Astrocyte of the spinal cord (primary cell): Measurements from ENCODE around the gene TMEM120B.

Experiments used
- DNase-seq: peaks from one replicate; pipeline ENCODE4 v3.0.0; 2011; ENCODE audit warnings: low read depth, low spot score
- H3K4me3 ChIP-seq: 2 replicates; pipeline ENCODE4 v1.5.1; 2011; ENCODE audit warnings: low read depth, mild to moderate bottlenecking, low read length, moderate library complexity
- in situ Hi-C: cut with HindIII; loops from 2 replicates; pipeline ENCODE4 v1.10.0; 2017; ENCODE audit warnings: low sequenced_read_pairs
- TF ChIP-seq, protein P1 (sequence below): IDR thresholded peaks from 2 replicates; pipeline ENCODE4 v1.5.1; 2012; ENCODE audit warnings: low read depth, mild to moderate bottlenecking, low read length, inconsistent platforms

Gene TMEM120B

DNA sequence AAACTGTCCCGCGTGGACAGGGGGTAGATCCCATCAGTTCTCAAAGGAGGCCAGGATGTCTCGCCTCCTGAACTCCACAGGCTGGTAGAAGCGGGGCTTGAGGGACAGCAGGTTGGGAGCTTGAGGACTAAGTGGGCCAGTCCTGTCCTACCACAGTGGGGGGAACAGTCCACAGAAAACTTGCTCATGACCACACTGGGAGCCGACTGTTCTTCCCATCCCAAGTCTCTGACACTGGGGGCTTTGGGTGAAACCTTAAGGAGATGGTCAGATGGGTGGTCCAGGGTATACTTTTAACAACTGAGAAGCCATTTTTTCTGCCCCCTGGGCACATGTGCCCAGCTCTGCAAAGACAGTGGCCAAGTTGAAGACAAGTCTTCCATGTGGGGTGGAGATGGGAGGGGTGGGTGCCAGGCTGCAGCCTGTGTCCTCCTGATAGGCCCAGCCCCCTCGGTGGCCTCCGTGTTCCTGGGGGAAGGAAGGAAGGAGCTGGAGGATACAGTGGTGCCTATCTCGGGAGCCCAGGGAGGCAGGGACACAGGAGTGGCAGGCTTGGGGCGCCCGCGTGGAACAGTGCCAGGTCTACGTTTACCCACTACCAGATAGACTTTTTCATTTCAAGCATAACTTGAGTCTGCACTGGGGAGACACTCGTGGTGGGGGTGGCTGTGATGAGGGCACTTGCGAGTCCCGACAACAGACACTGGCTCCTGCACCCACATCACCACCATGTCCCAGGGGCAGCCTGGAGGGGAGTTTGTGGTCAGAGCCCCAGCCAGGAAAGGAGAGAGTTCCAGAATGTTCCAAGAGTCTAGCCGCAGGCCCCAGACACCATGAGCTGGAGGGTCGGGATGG lies 66.2 kb downstream of the TMEM120B start:
- no peak overlapping the region for H3K4me3 ChIP-seq
- in situ Hi-C loops: no loop called here
- TF ChIP-seq, protein P1, sequence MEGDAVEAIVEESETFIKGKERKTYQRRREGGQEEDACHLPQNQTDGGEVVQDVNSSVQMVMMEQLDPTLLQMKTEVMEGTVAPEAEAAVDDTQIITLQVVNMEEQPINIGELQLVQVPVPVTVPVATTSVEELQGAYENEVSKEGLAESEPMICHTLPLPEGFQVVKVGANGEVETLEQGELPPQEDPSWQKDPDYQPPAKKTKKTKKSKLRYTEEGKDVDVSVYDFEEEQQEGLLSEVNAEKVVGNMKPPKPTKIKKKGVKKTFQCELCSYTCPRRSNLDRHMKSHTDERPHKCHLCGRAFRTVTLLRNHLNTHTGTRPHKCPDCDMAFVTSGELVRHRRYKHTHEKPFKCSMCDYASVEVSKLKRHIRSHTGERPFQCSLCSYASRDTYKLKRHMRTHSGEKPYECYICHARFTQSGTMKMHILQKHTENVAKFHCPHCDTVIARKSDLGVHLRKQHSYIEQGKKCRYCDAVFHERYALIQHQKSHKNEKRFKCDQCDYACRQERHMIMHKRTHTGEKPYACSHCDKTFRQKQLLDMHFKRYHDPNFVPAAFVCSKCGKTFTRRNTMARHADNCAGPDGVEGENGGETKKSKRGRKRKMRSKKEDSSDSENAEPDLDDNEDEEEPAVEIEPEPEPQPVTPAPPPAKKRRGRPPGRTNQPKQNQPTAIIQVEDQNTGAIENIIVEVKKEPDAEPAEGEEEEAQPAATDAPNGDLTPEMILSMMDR: no peak
- no peak for DNase-seq

DNA sequence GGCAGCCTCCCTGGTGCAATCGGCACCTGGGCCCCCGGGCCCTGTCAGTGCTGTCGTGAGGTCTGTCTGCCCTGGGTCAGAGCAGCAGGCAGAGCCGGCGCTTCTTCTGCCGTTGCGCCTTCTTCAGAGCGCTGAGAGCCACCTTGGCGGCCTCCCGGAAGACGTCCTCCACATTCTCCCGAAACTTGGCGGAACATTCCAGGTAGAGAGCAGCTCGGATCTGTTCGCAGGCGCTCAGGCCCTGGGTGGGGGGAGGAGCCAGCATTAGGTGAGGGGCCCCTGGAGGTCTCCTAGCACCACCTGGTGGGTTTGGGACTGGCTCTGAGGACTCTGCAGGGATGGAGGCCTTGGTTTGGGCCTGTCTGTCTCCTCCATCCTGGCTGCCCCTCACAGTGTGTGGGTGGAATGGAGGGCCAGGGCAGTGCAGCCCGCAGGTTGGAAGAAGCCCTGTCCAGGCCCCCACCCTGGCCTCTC lies 66.9 kb downstream of the TMEM120B start:
- no peak overlapping the region for H3K4me3 ChIP-seq
- in situ Hi-C loops: no loop called here
- no peak for DNase-seq
- TF ChIP-seq, protein P1: no peak

DNA sequence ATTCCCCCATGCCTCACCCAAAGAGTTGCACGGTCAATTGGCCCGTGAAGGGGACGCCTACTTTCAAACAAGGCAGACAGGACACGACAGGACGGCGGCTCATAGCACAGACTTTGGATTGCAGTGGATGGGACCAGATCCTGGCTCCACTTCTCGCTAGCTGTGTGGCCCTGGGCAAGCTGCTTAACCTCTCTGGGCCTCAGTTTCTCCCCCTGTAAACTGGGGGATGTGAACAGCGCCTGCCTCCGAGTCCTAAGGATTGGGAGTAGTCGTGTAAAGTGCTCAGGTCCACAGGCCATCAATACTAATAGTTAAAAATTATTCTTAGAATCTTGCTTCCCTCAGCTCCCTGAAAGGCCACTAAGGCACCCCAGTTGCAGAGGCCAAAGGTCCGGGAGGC lies 67.9 kb downstream of the TMEM120B start:
- H3K4me3 ChIP-seq: no peak overlapping the region
- in situ Hi-C loops: no loop called here
- no peak for DNase-seq
- TF ChIP-seq, protein P1: no peak

- TF ChIP-seq, protein P1: no peak
- DNase-seq: no peak
- no peak overlapping the region for H3K4me3 ChIP-seq
- in situ Hi-C loops: no loop called here
Observed at GRCh38 chr12:121781484-121781997, 69.0 kb downstream of the TMEM120B start.

DNA sequence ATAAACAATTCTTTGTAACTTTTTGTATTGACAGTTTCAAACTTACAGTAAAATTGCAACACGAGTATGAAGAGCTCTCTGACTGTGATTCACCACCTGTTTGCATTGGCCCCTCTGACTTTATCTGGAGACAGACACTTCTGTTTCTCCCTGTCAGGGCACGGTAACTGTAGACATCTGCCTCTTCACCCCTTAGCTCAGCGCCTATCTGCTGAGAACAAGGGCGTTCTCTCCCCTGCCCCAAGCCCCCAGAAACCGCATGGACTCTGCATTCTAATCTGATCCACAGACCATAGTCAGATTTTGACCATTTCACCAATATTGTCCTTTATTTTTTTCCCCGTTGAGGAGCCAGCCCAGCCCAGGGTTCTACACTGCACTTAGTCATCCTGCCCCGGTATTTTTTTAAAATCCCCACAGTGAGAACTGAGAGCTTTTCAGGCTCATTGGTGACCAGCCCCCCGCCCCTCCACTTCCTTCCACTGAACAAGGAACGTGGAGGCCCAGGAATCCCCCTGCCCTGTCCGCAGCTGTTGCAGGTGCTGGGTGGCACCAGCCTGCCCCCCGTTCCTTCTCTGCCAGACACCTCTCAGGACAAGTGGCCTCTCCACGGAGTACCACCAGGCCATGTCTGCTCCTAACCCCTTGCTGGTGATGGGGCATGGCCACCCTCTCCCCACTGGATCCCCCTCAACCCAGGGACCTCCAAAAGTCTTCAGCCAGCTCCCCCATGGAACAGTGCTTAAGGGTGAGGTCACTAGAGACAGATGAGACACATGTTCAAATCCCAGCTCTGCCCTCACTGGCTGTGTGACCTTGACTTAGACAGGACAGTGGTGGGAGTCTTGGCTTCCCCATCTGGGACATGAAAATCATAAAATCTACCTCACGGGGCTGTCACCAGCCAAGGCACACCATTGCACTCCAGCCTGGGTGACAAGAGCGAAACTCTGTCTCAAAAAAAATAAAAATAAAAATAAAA lies 69.7 kb downstream of the TMEM120B start:
- H3K4me3 ChIP-seq: no peak overlapping the region
- TF ChIP-seq, protein P1: no peak
- peak; percentile 17 for DNase-seq
- in situ Hi-C loops: no loop called here

- in situ Hi-C loops: no loop called here
- no peak for DNase-seq
- TF ChIP-seq, protein P1: no peak
- H3K4me3 ChIP-seq: no peak overlapping the region
Observed at GRCh38 chr12:121783766-121784165, 71.2 kb downstream of the TMEM120B start.
